M059J (cell line): ENCODE measurements around the gene HAGH. TPM values are rescaled to one million over a fixed set of nuclear protein-coding genes. Genes with fewer than 3 reads are reported as not detected.

Experiments used
- DNase-seq: peaks from one replicate; pipeline ENCODE4 v3.0.0-alpha.2; 2012; ENCODE audit warnings: low read depth
- total RNA-seq: library from RNA; depleted of rRNA; stranded (reverse); fragments of >200 nt; shearing (Covaris generic); gene quantifications from 2 replicates; pipeline ENCODE4 v1.2.3, GENCODE V29; 2014

HAGH gene
- total RNA-seq, 1 experiment from 2014 or later, result 75.7 TPM

- DNase-seq, result no peak
These were observed 39.6 kb downstream of the HAGH start for GRCh38 chr16:1787056-1787321.

GRCh38 chr16:1786242-1787055 is 40.2 kb downstream of the HAGH start:
- DNase-seq, result no peak

GRCh38 chr16:1785846-1786170 is 40.8 kb downstream of the HAGH start:
- no peak for DNase-seq

- DNase-seq, result no peak
These were observed 41.4 kb downstream of the HAGH start for GRCh38 chr16:1784977-1785845.

GRCh38 chr16:1782408-1783264 is 44.0 kb downstream of the HAGH start, which contains the start of the genes NUBP2 and SPSB3:
Gene NUBP2 (plus strand): TSS chr16:1782960. CDS start chr16:1783021, 61 bp downstream.
Gene SPSB3 (minus strand): TSS chr16:1782571. CDS start chr16:1781483, 1,088 bp downstream.
- DNase-seq, result peak; percentile 100

GRCh38 chr16:1781758-1782407 is 44.7 kb downstream of the HAGH start:
- peak; percentile 29 for DNase-seq

GRCh38 chr16:1781254-1781653 is 45.4 kb downstream of the HAGH start:
- DNase-seq, result no peak

- no peak for DNase-seq
These were observed 46.0 kb downstream of the HAGH start for GRCh38 chr16:1780677-1781072.

GRCh38 chr16:1779741-1780676 is 46.6 kb downstream of the HAGH start:
- DNase-seq, result no peak

GRCh38 chr16:1779234-1779701 is 47.4 kb downstream of the HAGH start:
- no peak for DNase-seq

- DNase-seq, result no peak
These were observed 48.1 kb downstream of the HAGH start for GRCh38 chr16:1778200-1779179.

- DNase-seq, result no peak
These were observed 49.0 kb downstream of the HAGH start for GRCh38 chr16:1777375-1778199.

- DNase-seq, result no peak
These were observed 49.6 kb downstream of the HAGH start for GRCh38 chr16:1776991-1777374.

- DNase-seq, result no peak
These were observed 50.0 kb downstream of the HAGH start for GRCh38 chr16:1776672-1776955.

- DNase-seq, result no peak
These were observed 50.6 kb downstream of the HAGH start for GRCh38 chr16:1775846-1776671.

GRCh38 chr16:1775006-1775845 is 51.4 kb downstream of the HAGH start:
- DNase-seq, result no peak

- DNase-seq, result no peak
These were observed 52.2 kb downstream of the HAGH start for GRCh38 chr16:1774448-1774780.
